DND-41 (cell line): ENCODE data around the gene PPFIA1.

Source experiments
- ATAC-seq: fragments of 200-7000 bp; cut with Tn5 transposase; 3 replicates; pipeline ENCODE4 v1.9.1; 2021; ENCODE audit warnings: low read depth; ENCODE audit not compliant: insufficient read depth
- DNase-seq: peaks from one replicate; pipeline ENCODE4 v3.0.0-alpha.2; 2020
- H2AFZ ChIP-seq: 2 replicates; pipeline ENCODE4 v1.6.0; 2012; ENCODE audit warnings: low read depth, low read length
- H3K27ac ChIP-seq: 2 replicates; pipeline ENCODE4 v1.5.1; 2012; ENCODE audit warnings: low read length, inconsistent platforms
- H3K27me3 ChIP-seq: fragments of 200-600 bp; sonication (generic); 2 replicates; pipeline ENCODE4 v1.6.0; 2012; ENCODE audit warnings: low read length, mild to moderate bottlenecking, inconsistent platforms; ENCODE audit not compliant: insufficient read depth, poor library complexity
- H3K36me3 ChIP-seq: 2 replicates; pipeline ENCODE4 v1.5.1; 2012; ENCODE audit warnings: low read length, inconsistent platforms; ENCODE audit not compliant: insufficient read depth
- H3K4me1 ChIP-seq: 2 replicates; pipeline ENCODE4 v1.5.1; 2012; ENCODE audit warnings: mild to moderate bottlenecking, low read length; ENCODE audit not compliant: insufficient read depth
- H3K4me2 ChIP-seq: 2 replicates; pipeline ENCODE4 v1.6.0; 2012; ENCODE audit warnings: mild to moderate bottlenecking, moderate library complexity, low read length, inconsistent platforms; ENCODE audit not compliant: insufficient read depth
- H3K4me3 ChIP-seq, 2 experiments: fragments of 200-600 bp in 1 of 2; shearing (Covaris generic) in 1 of 2; 2 replicates each; pipeline ENCODE4 v1.5.1; 2012 to 2016; ENCODE audit warnings: inconsistent platforms in 2 of 2, low read length in 2 of 2, mild to moderate bottlenecking in 2 of 2, low read depth in 1 of 2, moderate library complexity in 1 of 2
- H3K79me2 ChIP-seq: 2 replicates; pipeline ENCODE4 v1.6.0; 2012; ENCODE audit warnings: low read length, inconsistent platforms; ENCODE audit not compliant: insufficient read depth
- H3K9ac ChIP-seq: 2 replicates; pipeline ENCODE4 v1.6.0; 2012; ENCODE audit warnings: low read depth, mild to moderate bottlenecking, inconsistent platforms, low read length, moderate library complexity
- H3K9me3 ChIP-seq: 2 replicates; pipeline ENCODE4 v1.5.1; 2012; ENCODE audit warnings: low read length, moderate library complexity, mild to moderate bottlenecking, inconsistent platforms; ENCODE audit not compliant: insufficient read depth, severe bottlenecking
- H4K20me1 ChIP-seq: 2 replicates; pipeline ENCODE4 v1.6.0; 2012; ENCODE audit warnings: low read length; ENCODE audit not compliant: insufficient read depth
- CTCF ChIP-seq: IDR thresholded peaks from 2 replicates; pipeline ENCODE4 v1.5.1; 2012; ENCODE audit warnings: borderline replicate concordance, low read length, moderate library complexity, mild to moderate bottlenecking; ENCODE audit not compliant: poor library complexity, severe bottlenecking; ENCODE audit errors: extremely low read depth
- EZH2 ChIP-seq: IDR thresholded peaks from 3 replicates; pipeline ENCODE4 v1.6.1; 2012; ENCODE audit warnings: borderline replicate concordance, low read depth, mild to moderate bottlenecking, moderate library complexity, low read length, inconsistent platforms; ENCODE audit not compliant: severe bottlenecking

PPFIA1 gene

DNA sequence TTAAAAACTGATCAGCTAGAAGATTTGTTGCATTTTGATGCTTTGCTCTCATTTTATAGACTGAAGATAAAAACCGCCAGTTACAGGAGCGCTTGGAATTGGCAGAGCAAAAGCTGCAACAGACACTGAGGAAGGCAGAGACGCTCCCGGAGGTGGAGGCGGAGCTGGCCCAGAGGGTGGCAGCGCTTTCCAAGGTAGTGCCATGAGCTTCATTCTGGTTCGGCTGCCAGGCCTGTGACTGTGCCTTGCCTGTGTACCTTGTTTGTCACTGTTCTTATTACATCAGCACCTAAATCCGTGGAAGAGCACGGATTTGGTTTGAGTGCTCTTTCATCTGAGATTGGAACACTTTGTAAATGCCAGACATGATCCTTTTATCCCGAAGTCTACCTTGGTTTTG, 61.4 kb downstream of the PPFIA1 start:
- Histone ChIP-seq H3K27ac (no peak overlapping the region), H3K27me3 (no peaks in the 10 kb centered on the region), H3K9ac (no peak overlapping the region), H3K36me3 (peaks cover 88% of the 10 kb centered on the region), H3K4me2 (no peak overlapping the region), H3K79me2 (no peaks in the 10 kb centered on the region), H4K20me1 (peaks cover 2% of the 10 kb centered on the region; the same call in 1 of the 2 replicates), H2AFZ (no peak overlapping the region), H3K4me3 (no peak overlapping the region), H3K9me3 (no peaks in the 10 kb centered on the region), H3K4me1 (no peaks in the 10 kb centered on the region)
- ATAC-seq (no peak), DNase-seq (no peak)
- no peak for TF ChIP-seq EZH2
- TF ChIP-seq CTCF, result no peak

GRCh38 chr11:70332567-70332966, 62.1 kb downstream of the PPFIA1 start:
- H3K4me3 ChIP-seq, result no peak overlapping the region
- no peak overlapping the region for H3K4me2 ChIP-seq
- TF ChIP-seq CTCF (no peak), EZH2 (no peak)
- ATAC-seq (no peak), DNase-seq (no peak)
- H3K4me1 ChIP-seq, result no peaks in the 10 kb centered on the region
- no peak overlapping the region for H2AFZ ChIP-seq
- no peak overlapping the region for H3K27ac ChIP-seq
- no peak overlapping the region for H3K9ac ChIP-seq
- no peaks in the 10 kb centered on the region for H3K27me3 ChIP-seq
- H3K79me2 ChIP-seq, result no peaks in the 10 kb centered on the region
- H3K36me3 ChIP-seq, result peaks cover 88% of the 10 kb centered on the region
- H3K9me3 ChIP-seq, result no peaks in the 10 kb centered on the region
- H4K20me1 ChIP-seq, result peaks cover 2% of the 10 kb centered on the region; the same call in 1 of the 2 replicates

GRCh38 chr11:70333261-70333660, 62.8 kb downstream of the PPFIA1 start:
- peaks cover 2% of the 10 kb centered on the region; the same call in 1 of the 2 replicates for H4K20me1 ChIP-seq
- DNase-seq (no peak), ATAC-seq (no peak)
- no peak overlapping the region for H2AFZ ChIP-seq
- H3K27ac ChIP-seq, result no peak overlapping the region
- H3K79me2 ChIP-seq, result no peaks in the 10 kb centered on the region
- H3K4me2 ChIP-seq, result no peak overlapping the region
- H3K4me3 ChIP-seq, result no peak overlapping the region
- no peak overlapping the region for H3K9ac ChIP-seq
- TF ChIP-seq CTCF (no peak), EZH2 (no peak)
- H3K4me1 ChIP-seq, result no peaks in the 10 kb centered on the region
- H3K9me3 ChIP-seq, result no peaks in the 10 kb centered on the region
- peaks cover 89% of the 10 kb centered on the region for H3K36me3 ChIP-seq
- no peaks in the 10 kb centered on the region for H3K27me3 ChIP-seq

DNA sequence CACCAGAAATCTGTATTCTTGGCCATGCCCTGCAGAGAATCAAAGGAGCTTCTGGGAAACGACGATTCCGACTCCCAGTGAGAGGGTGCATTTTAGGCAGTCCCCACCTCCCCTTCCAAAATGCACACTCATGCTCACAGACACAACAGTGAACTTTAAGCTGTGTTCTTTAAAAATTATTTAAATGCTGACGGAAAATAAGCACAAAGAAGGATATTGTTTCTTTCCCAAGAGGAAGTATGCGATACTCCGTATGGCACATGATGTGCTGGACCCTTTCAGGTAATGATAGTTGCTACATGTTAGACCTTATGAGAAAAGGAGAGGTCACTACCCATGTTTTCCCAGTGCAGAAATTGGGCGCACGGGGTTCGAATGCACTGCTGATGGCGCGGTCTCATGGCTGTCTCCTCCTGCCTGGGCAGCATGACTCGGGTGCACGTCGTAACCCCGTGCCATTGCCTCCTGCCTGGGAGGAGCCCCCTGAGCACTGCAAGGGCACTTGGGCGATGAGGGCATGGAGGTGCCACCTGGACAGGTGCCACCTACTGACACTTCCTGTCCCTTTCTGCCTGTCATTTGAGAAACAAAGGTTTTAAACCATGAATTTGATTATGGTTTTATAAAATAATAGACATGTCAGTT, 64.0 kb downstream of the PPFIA1 start:
- Histone ChIP-seq H2AFZ (no peak overlapping the region), H3K36me3 (peaks cover 91% of the 10 kb centered on the region), H3K4me3 (no peak overlapping the region), H3K79me2 (no peaks in the 10 kb centered on the region), H4K20me1 (peaks cover 2% of the 10 kb centered on the region; the same call in 1 of the 2 replicates), H3K27me3 (no peaks in the 10 kb centered on the region), H3K4me2 (no peak overlapping the region), H3K4me1 (no peaks in the 10 kb centered on the region), H3K27ac (no peak overlapping the region), H3K9me3 (no peaks in the 10 kb centered on the region), H3K9ac (no peak overlapping the region)
- no peak for DNase-seq
- TF ChIP-seq EZH2 (no peak), CTCF (no peak)
- ATAC-seq, result no peak
